ENCODE measurements around the gene MMP7.

- TF ChIP-seq CTCF (conservative IDR thresholded peaks at IDR 0.05; ENCODE audit: low read length) (no peak), EZH2phosphoT487 (IDR thresholded peaks at IDR 0.05; ENCODE audit: borderline replicate concordance, low read depth, low read length) (no peak)
Measured at GRCh38 chr11:102499151-102499550, 31.4 kb downstream of the MMP7 start.
